Suprapubic skin (tissue), 4 donors: Measurements from ENCODE around the gene AHDC1. TPM values are rescaled to one million over a fixed set of nuclear protein-coding genes. Genes with fewer than 3 reads are reported as not detected.
A peak's percentile ranks its signal among the peaks of the same experiment; 100 is the strongest.

Experiments
- DNase-seq, 2 donors: peaks; one replicate each; pipeline ENCODE4 v3.0.0-alpha.2; 2019; ENCODE audit warnings: low spot score in 2 of 2
- H3K27ac ChIP-seq: fragments of 200-600 bp; sonication (generic); one replicate; pipeline ENCODE4 v1.5.1; 2019
- H3K27me3 ChIP-seq: fragments of 200-600 bp; sonication (generic); one replicate; pipeline ENCODE4 v1.5.1; 2019
- H3K36me3 ChIP-seq: fragments of 200-600 bp; sonication (generic); one replicate; pipeline ENCODE4 v1.5.1; 2019
- H3K4me1 ChIP-seq: fragments of 200-600 bp; sonication (generic); one replicate; pipeline ENCODE4 v1.5.1; 2019
- H3K4me3 ChIP-seq: fragments of 200-600 bp; sonication (generic); one replicate; pipeline ENCODE4 v1.5.1; 2019; ENCODE audit warnings: mild to moderate bottlenecking
- H3K9me3 ChIP-seq: fragments of 200-600 bp; sonication (generic); one replicate; pipeline ENCODE4 v1.5.1; 2019
- EP300 ChIP-seq: sonication (generic); formaldehyde crosslinking; IDR thresholded peaks from one replicate; pipeline ENCODE4 v1.6.1; 2017; ENCODE audit warnings: antibody characterized with exemption
- POLR2A ChIP-seq, 2 donors: fragments of 450-650 bp; IDR thresholded peaks; one replicate each; pipeline ENCODE4 v1.6.1; 2017; ENCODE audit warnings: antibody characterized with exemption in 2 of 2, mild to moderate bottlenecking in 2 of 2, moderate library complexity in 2 of 2
- POLR2AphosphoS5 ChIP-seq, 3 donors: sonication (generic); formaldehyde crosslinking; IDR thresholded peaks; one replicate each; pipeline ENCODE4 v1.6.1; 2017; ENCODE audit warnings: antibody characterized with exemption in 3 of 3
- WGBS: methylation state at CpG from one replicate; pipeline ENCODE4 v1.1.5; 2018; 5-methylcytosine and 5-hydroxymethylcytosine counted together
- total RNA-seq, 4 donors: library from RNA; depleted of rRNA; stranded (reverse); fragments of >200 nt; gene quantifications; one replicate each; pipeline ENCODE4 v1.1.0, GENCODE V29; 2016
- TF ChIP-seq, protein P1 (sequence below), 2 donors: fragments of 200-600 bp in 1 of 2; fragments of 450-650 bp in 1 of 2; sonication (generic) in 1 of 2; IDR thresholded peaks; one replicate each; pipeline ENCODE4 v1.5.1; 2016 to 2019; ENCODE audit warnings: antibody characterized with exemption in 2 of 2, mild to moderate bottlenecking in 1 of 2, moderate library complexity in 1 of 2

The AHDC1 gene
- total RNA-seq, 4 donors from 2014 or later: 46.7 to 103 (median 60.1) TPM

- TF ChIP-seq, protein P1, sequence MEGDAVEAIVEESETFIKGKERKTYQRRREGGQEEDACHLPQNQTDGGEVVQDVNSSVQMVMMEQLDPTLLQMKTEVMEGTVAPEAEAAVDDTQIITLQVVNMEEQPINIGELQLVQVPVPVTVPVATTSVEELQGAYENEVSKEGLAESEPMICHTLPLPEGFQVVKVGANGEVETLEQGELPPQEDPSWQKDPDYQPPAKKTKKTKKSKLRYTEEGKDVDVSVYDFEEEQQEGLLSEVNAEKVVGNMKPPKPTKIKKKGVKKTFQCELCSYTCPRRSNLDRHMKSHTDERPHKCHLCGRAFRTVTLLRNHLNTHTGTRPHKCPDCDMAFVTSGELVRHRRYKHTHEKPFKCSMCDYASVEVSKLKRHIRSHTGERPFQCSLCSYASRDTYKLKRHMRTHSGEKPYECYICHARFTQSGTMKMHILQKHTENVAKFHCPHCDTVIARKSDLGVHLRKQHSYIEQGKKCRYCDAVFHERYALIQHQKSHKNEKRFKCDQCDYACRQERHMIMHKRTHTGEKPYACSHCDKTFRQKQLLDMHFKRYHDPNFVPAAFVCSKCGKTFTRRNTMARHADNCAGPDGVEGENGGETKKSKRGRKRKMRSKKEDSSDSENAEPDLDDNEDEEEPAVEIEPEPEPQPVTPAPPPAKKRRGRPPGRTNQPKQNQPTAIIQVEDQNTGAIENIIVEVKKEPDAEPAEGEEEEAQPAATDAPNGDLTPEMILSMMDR (IDR thresholded peaks at IDR 0.05): no peak
- Histone ChIP-seq H3K27ac (peak overlapping the region; percentile 92), H3K27me3 (no peaks in the 10 kb centered on the region), H3K4me1 (peaks cover 73% of the 10 kb centered on the region), H3K4me3 (peak overlapping the region; percentile 41), H3K36me3 (peaks cover 1% of the 10 kb centered on the region), H3K9me3 (no peaks in the 10 kb centered on the region)
- WGBS: 31% methylated on average over 23 of the region's 27 CpGs
- peak in 1 of 2 donors; percentile 86 for DNase-seq
Measured at GRCh38 chr1:27527223-27527889, 76.6 kb downstream of the AHDC1 start.

- H3K27ac ChIP-seq: peak overlapping the region; percentile 92
- peak overlapping the region; percentile 41 for H3K4me3 ChIP-seq
- no peak for TF ChIP-seq POLR2AphosphoS5 (IDR thresholded peaks at IDR 0.05)
- TF ChIP-seq, protein P1 (IDR thresholded peaks at IDR 0.05): no peak
- no peak for TF ChIP-seq EP300
- TF ChIP-seq POLR2A (IDR thresholded peaks at IDR 0.05): no peak
- WGBS: 55% methylated on average over 6 of the region's 10 CpGs
- no peaks in the 10 kb centered on the region for H3K36me3 ChIP-seq
- H3K27me3 ChIP-seq: no peaks in the 10 kb centered on the region
- H3K9me3 ChIP-seq: no peaks in the 10 kb centered on the region
- peaks cover 79% of the 10 kb centered on the region for H3K4me1 ChIP-seq
- DNase-seq: no peak
Measured at GRCh38 chr1:27526569-27527222, 77.2 kb downstream of the AHDC1 start.

GRCh38 chr1:27525296-27526272 is 78.4 kb downstream of the AHDC1 start:
- peak overlapping the region; percentile 13 for H3K4me3 ChIP-seq
- no peaks in the 10 kb centered on the region for H3K27me3 ChIP-seq
- WGBS: 37% methylated on average over 11 of the region's 16 CpGs
- H3K27ac ChIP-seq: peak overlapping the region; percentile 92
- no peak for TF ChIP-seq EP300
- TF ChIP-seq POLR2AphosphoS5 (IDR thresholded peaks at IDR 0.05): no peak
- TF ChIP-seq, protein P1 (IDR thresholded peaks at IDR 0.05): no peak
- TF ChIP-seq POLR2A (IDR thresholded peaks at IDR 0.05): no peak
- DNase-seq: no peak
- H3K9me3 ChIP-seq: no peaks in the 10 kb centered on the region
- H3K4me1 ChIP-seq: peaks cover 90% of the 10 kb centered on the region
- H3K36me3 ChIP-seq: no peaks in the 10 kb centered on the region

DNA sequence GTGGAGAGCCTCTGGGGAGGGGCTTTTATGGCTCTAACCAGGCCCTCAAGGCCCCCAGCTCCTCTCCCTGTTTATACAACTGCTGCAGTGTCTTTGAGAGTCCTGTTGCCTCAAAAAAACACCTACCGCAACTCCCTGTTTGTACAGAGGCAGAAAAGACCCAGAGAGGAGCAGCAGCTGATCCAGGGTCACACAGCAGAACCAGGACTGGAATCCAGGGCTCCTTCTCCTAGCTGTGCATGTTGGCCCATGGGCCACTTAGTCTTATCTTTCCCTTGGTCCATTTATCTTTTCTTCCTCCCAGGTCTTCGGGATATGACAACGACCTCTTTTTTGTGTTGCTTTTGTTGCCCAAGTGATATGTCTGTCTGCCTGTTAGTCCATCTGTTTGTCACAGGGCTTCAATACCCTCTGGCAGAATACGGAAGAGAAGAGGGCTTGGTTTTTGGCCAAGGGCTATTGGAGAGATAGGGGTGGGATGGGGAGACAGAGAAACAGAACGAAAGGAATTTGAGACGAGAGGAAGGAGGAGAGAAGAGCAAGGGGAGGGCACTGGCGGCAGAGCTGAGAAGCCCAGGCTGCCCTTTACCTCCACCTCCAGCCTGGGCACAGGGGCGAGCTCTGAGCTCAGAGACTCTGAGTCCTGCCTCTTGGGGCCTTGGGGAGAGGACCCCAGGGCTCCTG is 80.5 kb downstream of the AHDC1 start:
- Histone ChIP-seq H3K4me3 (no peak overlapping the region), H3K27me3 (no peaks in the 10 kb centered on the region), H3K27ac (peak overlapping the region; percentile 87), H3K9me3 (no peaks in the 10 kb centered on the region), H3K36me3 (no peaks in the 10 kb centered on the region), H3K4me1 (peaks cover 98% of the 10 kb centered on the region)
- TF ChIP-seq POLR2AphosphoS5 (IDR thresholded peaks at IDR 0.05) (no peak), EP300 (no peak), POLR2A (IDR thresholded peaks at IDR 0.05) (no peak)
- TF ChIP-seq, protein P1 (IDR thresholded peaks at IDR 0.05): no peak
- no peak for DNase-seq
- 54% methylated on average over 8 of the region's 8 CpGs for WGBS
